Breast epithelium (tissue), 4 donors: ENCODE results near the gene TSGA10. TPM values are rescaled to one million over a fixed set of nuclear protein-coding genes. Genes with fewer than 3 reads are reported as not detected.

Source experiments
- DNase-seq, 2 donors: peaks; one replicate each; pipeline ENCODE4 v3.0.0-alpha.2; 2019; ENCODE audit warnings: low spot score in 2 of 2
- H3K27ac ChIP-seq, 2 donors: fragments of 200-600 bp; sonication (generic) in 1 of 2; one replicate each; pipeline ENCODE4 v1.5.1; 2016 to 2019; ENCODE audit warnings: mild to moderate bottlenecking in 1 of 2
- H3K27me3 ChIP-seq, 2 donors: fragments of 200-600 bp; sonication (generic) in 1 of 2; one replicate each; pipeline versions ENCODE4 v1.5.1 to v1.6.0; 2017 to 2019; ENCODE audit warnings: control low read depth in 1 of 2, mild to moderate bottlenecking in 1 of 2
- H3K36me3 ChIP-seq: fragments of 200-600 bp; one replicate; pipeline ENCODE4 v1.5.1; 2019
- H3K4me1 ChIP-seq, 2 donors: fragments of 200-600 bp; sonication (generic); one replicate each; pipeline ENCODE4 v1.5.1; 2016 to 2019; ENCODE audit warnings: control low read depth in 1 of 2
- H3K4me3 ChIP-seq, 3 donors: fragments of 200-600 bp; sonication (generic); 1 replicate in 2 of 3; 2 replicates in 1 of 3; pipeline ENCODE4 v1.5.1; 2016 to 2019; ENCODE audit warnings: mild to moderate bottlenecking in 3 of 3, moderate library complexity in 2 of 3
- H3K9me3 ChIP-seq, 2 donors: fragments of 200-600 bp; sonication (generic) in 1 of 2; one replicate each; pipeline ENCODE4 v1.5.1; 2016 to 2019; ENCODE audit warnings: control low read depth in 1 of 2
- POLR2A ChIP-seq: fragments of 450-650 bp; IDR thresholded peaks from one replicate; pipeline ENCODE4 v1.6.1; 2016; ENCODE audit warnings: antibody characterized with exemption, mild to moderate bottlenecking, moderate library complexity
- POLR2AphosphoS5 ChIP-seq, 3 donors: sonication (generic); formaldehyde crosslinking; IDR thresholded peaks; one replicate each; pipeline ENCODE4 v1.6.1; 2017; ENCODE audit warnings: antibody characterized with exemption in 3 of 3
- intact Hi-C: fragments of 100-400 bp; cut with DNase I; formaldehyde crosslinking; loops from one replicate; pipeline ENCODE4 v1.15.1; 2023; ENCODE audit warnings: low total_unique reads
- total RNA-seq, 3 donors: library from RNA; depleted of rRNA; stranded (reverse); fragments of >200 nt; gene quantifications; one replicate each; pipeline ENCODE4 v1.1.0, GENCODE V29; 2016
- TF ChIP-seq, protein P1 (sequence below), 3 donors: fragments of 450-650 bp; IDR thresholded peaks; one replicate each; pipeline ENCODE4 v1.5.1; 2016 to 2017; ENCODE audit warnings: antibody characterized with exemption in 3 of 3, mild to moderate bottlenecking in 3 of 3, moderate library complexity in 3 of 3

Gene TSGA10
- total RNA-seq, 3 donors from 2014 or later = 7.2 to 40.2 (median 17.1) TPM

DNA sequence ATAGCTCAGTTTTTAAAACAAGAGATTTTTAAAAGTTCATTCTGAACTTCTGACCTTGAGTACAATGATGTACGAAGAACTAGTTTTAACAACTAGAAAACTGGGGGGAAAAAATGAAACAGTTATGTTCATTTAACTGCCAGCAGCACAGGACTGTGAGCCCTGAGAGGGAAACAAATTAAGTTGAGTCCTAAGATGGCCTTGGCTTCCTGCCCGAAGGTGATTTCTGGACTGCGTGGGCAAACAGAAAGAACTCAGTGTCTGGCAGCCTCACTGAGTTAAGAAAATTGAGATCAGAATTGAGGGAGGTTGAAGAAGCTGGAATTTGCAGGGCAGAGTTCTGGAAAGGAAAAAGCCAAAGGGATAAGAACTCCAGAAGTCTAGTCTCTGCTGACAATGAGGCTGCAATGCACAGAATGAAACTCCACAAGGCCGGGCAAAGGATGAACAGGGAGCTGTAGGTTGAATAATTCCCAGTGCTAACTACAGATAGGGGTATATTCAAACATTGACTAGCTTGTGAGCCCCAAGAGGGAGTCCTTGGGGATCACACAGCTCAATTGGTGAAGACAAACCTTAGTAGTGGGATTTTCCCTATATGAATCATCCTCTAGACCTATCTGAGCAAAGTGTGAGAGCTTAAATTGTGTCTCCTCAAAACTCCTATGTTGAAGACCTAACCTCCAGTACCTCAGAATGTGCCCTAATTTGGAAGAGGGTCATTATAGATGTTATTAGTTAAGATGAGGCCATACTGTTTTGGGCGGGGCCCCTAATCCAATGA lies 205.6 kb downstream of the TSGA10 start:
- H3K4me1 ChIP-seq = no peaks in the 10 kb centered on the region
- DNase-seq = peak in 1 of 2 donors; percentile 42

DNA sequence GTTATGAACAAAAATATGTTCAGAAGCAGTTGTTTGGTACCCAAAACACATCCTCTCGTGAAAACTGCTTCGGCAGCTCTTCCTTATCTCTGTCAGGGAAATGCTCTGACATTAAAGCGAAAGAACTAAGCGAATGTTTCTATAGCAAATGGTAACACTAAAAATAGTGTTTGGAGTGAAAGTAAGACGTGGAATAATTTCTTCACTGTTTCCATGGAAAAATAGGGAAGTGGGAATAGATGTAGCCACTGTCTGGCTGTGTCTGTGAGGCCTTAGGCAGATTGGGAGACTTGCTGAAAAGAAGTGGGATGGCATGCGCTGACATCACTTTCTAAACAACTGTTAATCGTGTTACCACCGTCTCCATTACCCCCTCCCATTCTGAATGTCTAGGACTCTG lies 207.2 kb downstream of the TSGA10 start:
- H3K9me3 ChIP-seq = no peaks in the 10 kb centered on the region
- DNase-seq = no peak
- TF ChIP-seq POLR2A = no peak
- TF ChIP-seq, protein P1, sequence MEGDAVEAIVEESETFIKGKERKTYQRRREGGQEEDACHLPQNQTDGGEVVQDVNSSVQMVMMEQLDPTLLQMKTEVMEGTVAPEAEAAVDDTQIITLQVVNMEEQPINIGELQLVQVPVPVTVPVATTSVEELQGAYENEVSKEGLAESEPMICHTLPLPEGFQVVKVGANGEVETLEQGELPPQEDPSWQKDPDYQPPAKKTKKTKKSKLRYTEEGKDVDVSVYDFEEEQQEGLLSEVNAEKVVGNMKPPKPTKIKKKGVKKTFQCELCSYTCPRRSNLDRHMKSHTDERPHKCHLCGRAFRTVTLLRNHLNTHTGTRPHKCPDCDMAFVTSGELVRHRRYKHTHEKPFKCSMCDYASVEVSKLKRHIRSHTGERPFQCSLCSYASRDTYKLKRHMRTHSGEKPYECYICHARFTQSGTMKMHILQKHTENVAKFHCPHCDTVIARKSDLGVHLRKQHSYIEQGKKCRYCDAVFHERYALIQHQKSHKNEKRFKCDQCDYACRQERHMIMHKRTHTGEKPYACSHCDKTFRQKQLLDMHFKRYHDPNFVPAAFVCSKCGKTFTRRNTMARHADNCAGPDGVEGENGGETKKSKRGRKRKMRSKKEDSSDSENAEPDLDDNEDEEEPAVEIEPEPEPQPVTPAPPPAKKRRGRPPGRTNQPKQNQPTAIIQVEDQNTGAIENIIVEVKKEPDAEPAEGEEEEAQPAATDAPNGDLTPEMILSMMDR (IDR thresholded peaks at IDR 0.05) = no peak
- TF ChIP-seq POLR2AphosphoS5 (IDR thresholded peaks at IDR 0.05) = no peak
- no peaks in the 10 kb centered on the region for H3K4me1 ChIP-seq
- intact Hi-C loops = no loop called here
- H3K36me3 ChIP-seq = no peaks in the 10 kb centered on the region
- no peak overlapping the region for H3K4me3 ChIP-seq
- H3K27ac ChIP-seq = no peak overlapping the region
- H3K27me3 ChIP-seq = no peaks in the 10 kb centered on the region

More for the DNA sequence above, 205.6 kb downstream of the TSGA10 start:
- TF ChIP-seq POLR2A (no peak), POLR2AphosphoS5 (IDR thresholded peaks at IDR 0.05) (no peak)
- TF ChIP-seq, protein P1 (IDR thresholded peaks at IDR 0.05) = no peak
- H3K27me3 ChIP-seq = no peaks in the 10 kb centered on the region
- no peak overlapping the region for H3K4me3 ChIP-seq
- intact Hi-C loops = no loop called here
- H3K36me3 ChIP-seq = no peaks in the 10 kb centered on the region
- no peak overlapping the region for H3K27ac ChIP-seq
- H3K9me3 ChIP-seq = no peaks in the 10 kb centered on the region

Other genes with a start within 250 kb of the TSGA10 start
- gene CRACDL, start 218.7 kb downstream of the TSGA10 start, total RNA-seq = 10 to 100 TPM in 2 of 3 donors, under 1 TPM in 1; 0.96 to 12.1 (median 10.8) TPM
- 1 to 10 TPM; 1.6 to 4.8 (median 2.6) TPM for gene C2orf15, start 13.2 kb downstream of the TSGA10 start, total RNA-seq
- gene LIPT1, start within 50 bp of the TSGA10 start, total RNA-seq = 10 to 100 TPM in 2 of 3 donors, 1 to 10 TPM in 1; 9.8 to 11.0 (median 10.8) TPM
- gene MITD1, start 26.1 kb upstream of the TSGA10 start, total RNA-seq = 10 to 100 TPM; 23.6 to 41.1 (median 33.3) TPM
- gene MRPL30, start 26.2 kb upstream of the TSGA10 start, total RNA-seq = 10 to 100 TPM; 30.4 to 37.5 (median 35.1) TPM
- not detected for gene LYG2, start 100.7 kb upstream of the TSGA10 start, total RNA-seq
- 1 to 10 TPM in 2 of 3 donors, under 1 TPM in 1; 0.80 to 4.3 (median 2.2) TPM for gene LYG1, start 146.3 kb upstream of the TSGA10 start, total RNA-seq
- 10 to 100 TPM; 31.7 to 54.4 (median 47.0) TPM for gene TXNDC9, start 181.4 kb upstream of the TSGA10 start, total RNA-seq
- 10 to 100 TPM; 32.5 to 53.7 (median 42.3) TPM for gene EIF5B, start 182.4 kb upstream of the TSGA10 start, total RNA-seq